Osteoblast (primary cell): ENCODE measurements around the gene MRPL54. TPM values are rescaled to one million over a fixed set of nuclear protein-coding genes. Genes with fewer than 3 reads are reported as not detected.

Experiments
- DNase-seq: peaks from one replicate; pipeline ENCODE4 v3.0.0; 2011; ENCODE audit warnings: low spot score, mixed read lengths; ENCODE audit not compliant: insufficient read length; ENCODE audit errors: missing footprints
- H2AFZ ChIP-seq: 2 replicates; pipeline ENCODE4 v1.6.0; 2011; ENCODE audit warnings: mild to moderate bottlenecking, low read length
- H3K27ac ChIP-seq: 2 replicates; pipeline ENCODE4 v1.5.1; 2011; ENCODE audit warnings: mild to moderate bottlenecking, low read depth, low read length, moderate library complexity
- H3K27me3 ChIP-seq: 2 replicates; pipeline ENCODE4 v1.6.0; 2012; ENCODE audit warnings: mild to moderate bottlenecking, control low read depth, inconsistent platforms, low read length, moderate library complexity; ENCODE audit not compliant: insufficient read depth
- H3K36me3 ChIP-seq: 2 replicates; pipeline ENCODE4 v1.5.1; 2011; ENCODE audit warnings: mild to moderate bottlenecking, low read length, control low read depth, moderate library complexity; ENCODE audit not compliant: insufficient read depth
- H3K4me1 ChIP-seq: 2 replicates; pipeline ENCODE4 v1.5.1; 2011; ENCODE audit warnings: mild to moderate bottlenecking, low read length, control low read depth, moderate library complexity; ENCODE audit not compliant: insufficient read depth
- H3K4me2 ChIP-seq: 2 replicates; pipeline ENCODE4 v1.6.0; 2011; ENCODE audit warnings: mild to moderate bottlenecking, low read length; ENCODE audit not compliant: insufficient read depth
- H3K4me3 ChIP-seq: fragments of 200-600 bp; sonication (generic); 3 replicates; pipeline ENCODE4 v1.5.1; 2012; ENCODE audit warnings: mild to moderate bottlenecking, low read length, inconsistent platforms; ENCODE audit not compliant: insufficient read depth
- H3K79me2 ChIP-seq: 2 replicates; pipeline ENCODE4 v1.6.0; 2012; ENCODE audit warnings: mild to moderate bottlenecking, low read length, control low read depth, inconsistent platforms; ENCODE audit not compliant: insufficient read depth
- H3K9me3 ChIP-seq: 2 replicates; pipeline ENCODE4 v1.5.1; 2011; ENCODE audit warnings: low read depth, low read length, control low read depth
- H4K20me1 ChIP-seq: 2 replicates; pipeline ENCODE4 v1.6.0; 2012; ENCODE audit warnings: mild to moderate bottlenecking, low read length, control low read depth; ENCODE audit not compliant: insufficient read depth
- CTCF ChIP-seq: IDR thresholded peaks from 2 replicates; pipeline ENCODE4 v1.5.1; 2011; ENCODE audit warnings: mild to moderate bottlenecking, low read depth, low read length, moderate library complexity; ENCODE audit errors: extremely low read depth
- total RNA-seq: library from RNA; depleted of rRNA; stranded (reverse); fragments of >200 nt; gene quantifications from 2 replicates; pipeline ENCODE4 v1.2.3, GENCODE V29; 2012

The MRPL54 gene
- total RNA-seq, 1 donor = 41.6 TPM

- no peak overlapping the region for H2AFZ ChIP-seq
- no peak overlapping the region for H3K4me2 ChIP-seq
- no peak for TF ChIP-seq CTCF
- H3K79me2 ChIP-seq = no peaks in the 10 kb centered on the region
- no peak overlapping the region for H3K27ac ChIP-seq
- H3K36me3 ChIP-seq = no peaks in the 10 kb centered on the region
- no peak overlapping the region for H3K4me3 ChIP-seq
- peaks cover 4% of the 10 kb centered on the region for H3K9me3 ChIP-seq
- no peak for DNase-seq
- H3K27me3 ChIP-seq = no peaks in the 10 kb centered on the region
- H3K4me1 ChIP-seq = no peaks in the 10 kb centered on the region
- H4K20me1 ChIP-seq = no peaks in the 10 kb centered on the region
Measured at GRCh38 chr19:3776479-3777040, 14.1 kb downstream of the MRPL54 start.

GRCh38 chr19:3778104-3778867, 15.8 kb downstream of the MRPL54 start:
- Histone ChIP-seq H3K9me3 (peaks cover 13% of the 10 kb centered on the region), H2AFZ (no peak overlapping the region), H3K27me3 (no peaks in the 10 kb centered on the region), H3K27ac (no peak overlapping the region), H3K36me3 (no peaks in the 10 kb centered on the region), H3K4me2 (no peak overlapping the region), H3K79me2 (no peaks in the 10 kb centered on the region), H3K4me1 (no peaks in the 10 kb centered on the region), H3K4me3 (no peak overlapping the region), H4K20me1 (no peaks in the 10 kb centered on the region)
- DNase-seq = peak; percentile 80
- TF ChIP-seq CTCF = no peak

GRCh38 chr19:3778899-3779723, 16.6 kb downstream of the MRPL54 start:
- no peak for TF ChIP-seq CTCF
- Histone ChIP-seq H3K27ac (no peak overlapping the region), H3K9me3 (peaks cover 13% of the 10 kb centered on the region), H3K4me2 (no peak overlapping the region), H3K27me3 (no peaks in the 10 kb centered on the region), H2AFZ (no peak overlapping the region), H3K4me3 (no peak overlapping the region), H3K4me1 (no peaks in the 10 kb centered on the region), H3K79me2 (no peaks in the 10 kb centered on the region), H3K36me3 (no peaks in the 10 kb centered on the region), H4K20me1 (no peaks in the 10 kb centered on the region)
- DNase-seq = peak; percentile 83

GRCh38 chr19:3780786-3781304, 18.4 kb downstream of the MRPL54 start:
- no peak overlapping the region for H2AFZ ChIP-seq
- H3K27ac ChIP-seq = no peak overlapping the region

More at GRCh38 chr19:3780786-3781304, 18.4 kb downstream of the MRPL54 start:
- no peaks in the 10 kb centered on the region for H3K4me1 ChIP-seq
- H4K20me1 ChIP-seq = no peaks in the 10 kb centered on the region
- no peaks in the 10 kb centered on the region for H3K36me3 ChIP-seq
- H3K9me3 ChIP-seq = peaks cover 13% of the 10 kb centered on the region
- H3K4me2 ChIP-seq = no peak overlapping the region
- H3K4me3 ChIP-seq = no peak overlapping the region
- no peaks in the 10 kb centered on the region for H3K79me2 ChIP-seq
- DNase-seq = peak; percentile 1
- no peak for TF ChIP-seq CTCF
- H3K27me3 ChIP-seq = peaks cover 5% of the 10 kb centered on the region
